ENCODE measurements around the gene NR5A1.

- TF ChIP-seq, protein P1, sequence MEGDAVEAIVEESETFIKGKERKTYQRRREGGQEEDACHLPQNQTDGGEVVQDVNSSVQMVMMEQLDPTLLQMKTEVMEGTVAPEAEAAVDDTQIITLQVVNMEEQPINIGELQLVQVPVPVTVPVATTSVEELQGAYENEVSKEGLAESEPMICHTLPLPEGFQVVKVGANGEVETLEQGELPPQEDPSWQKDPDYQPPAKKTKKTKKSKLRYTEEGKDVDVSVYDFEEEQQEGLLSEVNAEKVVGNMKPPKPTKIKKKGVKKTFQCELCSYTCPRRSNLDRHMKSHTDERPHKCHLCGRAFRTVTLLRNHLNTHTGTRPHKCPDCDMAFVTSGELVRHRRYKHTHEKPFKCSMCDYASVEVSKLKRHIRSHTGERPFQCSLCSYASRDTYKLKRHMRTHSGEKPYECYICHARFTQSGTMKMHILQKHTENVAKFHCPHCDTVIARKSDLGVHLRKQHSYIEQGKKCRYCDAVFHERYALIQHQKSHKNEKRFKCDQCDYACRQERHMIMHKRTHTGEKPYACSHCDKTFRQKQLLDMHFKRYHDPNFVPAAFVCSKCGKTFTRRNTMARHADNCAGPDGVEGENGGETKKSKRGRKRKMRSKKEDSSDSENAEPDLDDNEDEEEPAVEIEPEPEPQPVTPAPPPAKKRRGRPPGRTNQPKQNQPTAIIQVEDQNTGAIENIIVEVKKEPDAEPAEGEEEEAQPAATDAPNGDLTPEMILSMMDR (IDR thresholded peaks at IDR 0.05; ENCODE audit: insufficient read depth, low read length, poor library complexity, severe bottlenecking): no peak
- TF ChIP-seq EZH2phosphoT487 (conservative IDR thresholded peaks at IDR 0.05; ENCODE audit: low read length): no peak
These were observed 5.4 kb downstream of the NR5A1 start for GRCh38 chr9:124501771-124502320.
